ENCODE measurements around the gene PICK1. TPM values are rescaled to one million over a fixed set of nuclear protein-coding genes. Genes with fewer than 3 reads are reported as not detected.

PICK1 gene
- total RNA-seq (2014; rRNA removed; shearing (Covaris generic)) = 6.5 and 12.7 TPM in 2 replicates

- DNase-seq (ENCODE audit: low read depth) = peak; percentile 77
Measured at GRCh38 chr22:38056969-38057891, at the start of gene PICK1. TSS of gene PICK1 (plus strand) at chr22:38057404. CDS start at chr22:38057810, 406 bp downstream.

- DNase-seq (ENCODE audit: low read depth) = no peak
Measured at GRCh38 chr22:38009000-38009806, 48.0 kb upstream of the PICK1 start.

GRCh38 chr22:38012604-38013072 lies 44.6 kb upstream of the PICK1 start:
- no peak for DNase-seq (ENCODE audit: low read depth)

- DNase-seq (ENCODE audit: low read depth) = no peak
Measured at GRCh38 chr22:38014083-38014482, 43.1 kb upstream of the PICK1 start.

- peak; percentile 53 for DNase-seq (ENCODE audit: low read depth)
Measured at GRCh38 chr22:38016182-38017151, 40.7 kb upstream of the PICK1 start.

- peak; percentile 56 for DNase-seq (ENCODE audit: low read depth)
Measured at GRCh38 chr22:38017272-38017920, 39.8 kb upstream of the PICK1 start.

GRCh38 chr22:38017939-38018885 lies 39.0 kb upstream of the PICK1 start:
- no peak for DNase-seq (ENCODE audit: low read depth)

- DNase-seq (ENCODE audit: low read depth) = no peak
Measured at GRCh38 chr22:38018938-38019827, 38.0 kb upstream of the PICK1 start.

GRCh38 chr22:38021206-38021605 lies 36.0 kb upstream of the PICK1 start:
- no peak for DNase-seq (ENCODE audit: low read depth)

- DNase-seq (ENCODE audit: low read depth) = no peak
Measured at GRCh38 chr22:38023045-38023444, 34.2 kb upstream of the PICK1 start.

GRCh38 chr22:38025514-38025913 lies 31.7 kb upstream of the PICK1 start:
- no peak for DNase-seq (ENCODE audit: low read depth)

GRCh38 chr22:38026130-38027111 lies 30.8 kb upstream of the PICK1 start:
- DNase-seq (ENCODE audit: low read depth) = peak; percentile 25

- no peak for DNase-seq (ENCODE audit: low read depth)
Measured at GRCh38 chr22:38027487-38027886, 29.7 kb upstream of the PICK1 start.

- DNase-seq (ENCODE audit: low read depth) = no peak
Measured at GRCh38 chr22:38028344-38029130, 28.7 kb upstream of the PICK1 start.

GRCh38 chr22:38029370-38029769 lies 27.8 kb upstream of the PICK1 start:
- no peak for DNase-seq (ENCODE audit: low read depth)

- DNase-seq (ENCODE audit: low read depth) = no peak
Measured at GRCh38 chr22:38029901-38030300, 27.3 kb upstream of the PICK1 start.

All from RPMI7951 (cell line).